Measurements from ENCODE around the gene RFFL. TPM values are rescaled to one million over a fixed set of nuclear protein-coding genes. Genes with fewer than 3 reads are reported as not detected.
A peak's percentile ranks its signal among the peaks of the same experiment; 100 is the strongest.

The RFFL gene
- total RNA-seq, 1 donor from 2014 or later: 34.1 TPM

- H3K4me3 Mint-ChIP-seq: no peak overlapping the region
- no peaks in the 10 kb centered on the region for H3K9me3 Mint-ChIP-seq
- CTCF ChIA-PET: no interaction called here
- no peak for TF ChIP-seq CTCF (IDR thresholded peaks at IDR 0.05)
- H3K27ac Mint-ChIP-seq: no peak overlapping the region
- H3K36me3 Mint-ChIP-seq (ENCODE audit: low read depth): peaks cover 5% of the 10 kb centered on the region
- peaks cover 46% of the 10 kb centered on the region for H3K4me1 Mint-ChIP-seq
- intact Hi-C loops (cut with micrococcal nuclease): no loop called here
- DNase-seq: no peak
- ATAC-seq (ENCODE audit: low read depth): no peak
- no peaks in the 10 kb centered on the region for H3K27me3 Mint-ChIP-seq
- POLR2A ChIA-PET: interaction anchor here (0.6 to 1.0 kb wide), 2 partner anchors 21 to 43 kb away, joined by 3 to 5 read pairs; no protein-coding TSS in a partner anchor
Observed at GRCh38 chr17:35068249-35068648, 4.7 kb upstream of the RFFL start.

- Mint-ChIP-seq H3K36me3 (ENCODE audit: low read depth) (peaks cover 4% of the 10 kb centered on the region), H3K9me3 (no peaks in the 10 kb centered on the region), H3K4me1 (peaks cover 49% of the 10 kb centered on the region), H3K4me3 (no peak overlapping the region), H3K27me3 (no peaks in the 10 kb centered on the region), H3K27ac (no peak overlapping the region)
- TF ChIP-seq CTCF (IDR thresholded peaks at IDR 0.05): no peak
- CTCF ChIA-PET: interaction anchor here (4.2 kb wide), 1 partner anchor 24 kb away, joined by 24 read pairs; no protein-coding TSS in a partner anchor
- POLR2A ChIA-PET: interaction anchor here (0.7 to 1.2 kb wide), 2 partner anchors 16 to 65 kb away, joined by 3 to 8 read pairs; no protein-coding TSS in a partner anchor
- intact Hi-C loops (cut with micrococcal nuclease): no loop called here
- DNase-seq (no peak), ATAC-seq (ENCODE audit: low read depth) (no peak)
Observed at GRCh38 chr17:35065880-35066279, 2.4 kb upstream of the RFFL start.

GRCh38 chr17:35064516-35065215, 1.2 kb upstream of the RFFL start:
- H3K4me1 Mint-ChIP-seq: peaks cover 41% of the 10 kb centered on the region
- ATAC-seq (ENCODE audit: low read depth) (no peak), DNase-seq (no peak)
- no peak overlapping the region for H3K4me3 Mint-ChIP-seq
- H3K27ac Mint-ChIP-seq: peak overlapping the region; percentile 92
- POLR2A ChIA-PET: interaction anchor here (0.5 to 2.0 kb wide), 9 partner anchors 13 to 89 kb away, joined by 3 to 18 read pairs (median 6); no protein-coding TSS in a partner anchor
- no peaks in the 10 kb centered on the region for H3K9me3 Mint-ChIP-seq
- no peaks in the 10 kb centered on the region for H3K27me3 Mint-ChIP-seq
- CTCF ChIA-PET: interaction anchor here (0.7 to 4.2 kb wide), 4 partner anchors 11 to 63 kb away, joined by 3 to 24 read pairs (median 10); partner anchors contain the start of gene RAD51D
- peaks cover 4% of the 10 kb centered on the region for H3K36me3 Mint-ChIP-seq (ENCODE audit: low read depth)
- no peak for TF ChIP-seq CTCF (IDR thresholded peaks at IDR 0.05)
- intact Hi-C loops (cut with micrococcal nuclease): loop anchor here (5.0 kb wide), 2 partner anchors 42 to 178 kb away; partner anchors contain the start of gene SLFN5

GRCh38 chr17:35062308-35062707, 1.2 kb downstream of the RFFL start:
- ATAC-seq (ENCODE audit: low read depth): no peak
- no peak for TF ChIP-seq CTCF (IDR thresholded peaks at IDR 0.05)
- no peak overlapping the region for H3K4me3 Mint-ChIP-seq
- ChIA-PET POLR2A (interaction anchor here (1.1 to 2.0 kb wide), 3 partner anchors 11 to 52 kb away, joined by 3 to 18 read pairs (median 6); no protein-coding TSS in a partner anchor), CTCF (no interaction called here)
- DNase-seq: no peak
- no peaks in the 10 kb centered on the region for H3K27me3 Mint-ChIP-seq
- H3K27ac Mint-ChIP-seq: peak overlapping the region; percentile 92
- H3K36me3 Mint-ChIP-seq (ENCODE audit: low read depth): peaks cover 10% of the 10 kb centered on the region
- peaks cover 25% of the 10 kb centered on the region for H3K4me1 Mint-ChIP-seq
- no peaks in the 10 kb centered on the region for H3K9me3 Mint-ChIP-seq
- intact Hi-C loops (cut with micrococcal nuclease): loop anchor here (5.0 kb wide), 2 partner anchors 40 to 180 kb away; partner anchors contain the start of gene SLFN5

GRCh38 chr17:35057332-35057915, 6.1 kb downstream of the RFFL start:
- H3K27ac Mint-ChIP-seq: no peak overlapping the region
- H3K9me3 Mint-ChIP-seq: no peaks in the 10 kb centered on the region
- ChIA-PET CTCF (no interaction called here), POLR2A (no interaction called here)
- peaks cover 10% of the 10 kb centered on the region for H3K36me3 Mint-ChIP-seq (ENCODE audit: low read depth)
- TF ChIP-seq CTCF (IDR thresholded peaks at IDR 0.05): no peak
- intact Hi-C loops (cut with micrococcal nuclease): no loop called here
- no peak for ATAC-seq (ENCODE audit: low read depth)
- H3K4me3 Mint-ChIP-seq: no peak overlapping the region
- no peaks in the 10 kb centered on the region for H3K27me3 Mint-ChIP-seq
- peaks cover 18% of the 10 kb centered on the region for H3K4me1 Mint-ChIP-seq
- no peak for DNase-seq
